ENCODE data around the gene DSG2. TPM values are rescaled to one million over a fixed set of nuclear protein-coding genes. Genes with fewer than 3 reads are reported as not detected.
A peak's percentile ranks its signal among the peaks of the same experiment; 100 is the strongest.

The DSG2 gene
- total RNA-seq, 1 experiment from 2014 or later: not detected

DNA sequence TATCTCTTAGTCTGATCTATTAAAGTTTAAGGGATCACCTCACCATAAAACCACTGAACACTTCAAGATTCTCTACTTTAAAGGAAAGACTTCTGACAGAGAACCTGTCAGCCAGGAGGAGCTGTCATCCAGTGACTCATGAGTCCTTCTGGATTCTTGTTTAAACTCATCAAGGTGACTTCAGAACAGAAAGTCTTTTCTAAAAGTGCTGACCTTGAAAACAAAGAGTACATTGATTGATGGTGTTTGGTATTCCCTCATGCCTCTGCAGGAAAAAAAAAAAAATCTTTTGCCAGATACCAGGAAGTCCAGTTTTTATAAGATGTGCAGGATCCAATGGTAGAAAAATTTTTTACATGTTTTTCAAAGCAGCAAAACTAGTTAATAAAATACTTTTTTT, 12.3 kb downstream of the DSG2 start:
- H3K27ac ChIP-seq (ENCODE audit: low read depth, low read length, poor library complexity, severe bottlenecking): no peak overlapping the region
- H3K36me3 ChIP-seq (ENCODE audit: insufficient read depth, low read length, poor library complexity, severe bottlenecking): no peaks in the 10 kb centered on the region
- peaks cover 24% of the 10 kb centered on the region for H3K27me3 ChIP-seq (replicated peaks; ENCODE audit: insufficient read depth, low read depth, low read length, poor library complexity)
- BruUV-seq (replicated peaks): no TSS peak
- H3K4me1 ChIP-seq (ENCODE audit: insufficient read depth, low read length, poor library complexity, severe bottlenecking): no peaks in the 10 kb centered on the region
- TF ChIP-seq, protein P1, sequence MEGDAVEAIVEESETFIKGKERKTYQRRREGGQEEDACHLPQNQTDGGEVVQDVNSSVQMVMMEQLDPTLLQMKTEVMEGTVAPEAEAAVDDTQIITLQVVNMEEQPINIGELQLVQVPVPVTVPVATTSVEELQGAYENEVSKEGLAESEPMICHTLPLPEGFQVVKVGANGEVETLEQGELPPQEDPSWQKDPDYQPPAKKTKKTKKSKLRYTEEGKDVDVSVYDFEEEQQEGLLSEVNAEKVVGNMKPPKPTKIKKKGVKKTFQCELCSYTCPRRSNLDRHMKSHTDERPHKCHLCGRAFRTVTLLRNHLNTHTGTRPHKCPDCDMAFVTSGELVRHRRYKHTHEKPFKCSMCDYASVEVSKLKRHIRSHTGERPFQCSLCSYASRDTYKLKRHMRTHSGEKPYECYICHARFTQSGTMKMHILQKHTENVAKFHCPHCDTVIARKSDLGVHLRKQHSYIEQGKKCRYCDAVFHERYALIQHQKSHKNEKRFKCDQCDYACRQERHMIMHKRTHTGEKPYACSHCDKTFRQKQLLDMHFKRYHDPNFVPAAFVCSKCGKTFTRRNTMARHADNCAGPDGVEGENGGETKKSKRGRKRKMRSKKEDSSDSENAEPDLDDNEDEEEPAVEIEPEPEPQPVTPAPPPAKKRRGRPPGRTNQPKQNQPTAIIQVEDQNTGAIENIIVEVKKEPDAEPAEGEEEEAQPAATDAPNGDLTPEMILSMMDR (conservative IDR thresholded peaks at IDR 0.05; ENCODE audit: low read depth, low read length): no peak
- no peak for TF ChIP-seq EZH2 (IDR thresholded peaks at IDR 0.05; ENCODE audit: borderline replicate concordance, low read depth, low read length, poor library complexity, severe bottlenecking)
- no peak overlapping the region for H3K4me3 ChIP-seq (ENCODE audit: low read depth, low read length, poor library complexity, severe bottlenecking)
- ChIA-PET CTCF (no interaction called here), POLR2A (ENCODE audit: low non-redundant PET) (no interaction called here)
- H3K9me3 ChIP-seq (ENCODE audit: low read depth, low read length, poor library complexity, severe bottlenecking): no peaks in the 10 kb centered on the region
- DNase-seq (ENCODE audit: low spot score): no peak
- intact Hi-C loops (cut with micrococcal nuclease; ENCODE audit: unreplicated experiment): no loop called here

DNA sequence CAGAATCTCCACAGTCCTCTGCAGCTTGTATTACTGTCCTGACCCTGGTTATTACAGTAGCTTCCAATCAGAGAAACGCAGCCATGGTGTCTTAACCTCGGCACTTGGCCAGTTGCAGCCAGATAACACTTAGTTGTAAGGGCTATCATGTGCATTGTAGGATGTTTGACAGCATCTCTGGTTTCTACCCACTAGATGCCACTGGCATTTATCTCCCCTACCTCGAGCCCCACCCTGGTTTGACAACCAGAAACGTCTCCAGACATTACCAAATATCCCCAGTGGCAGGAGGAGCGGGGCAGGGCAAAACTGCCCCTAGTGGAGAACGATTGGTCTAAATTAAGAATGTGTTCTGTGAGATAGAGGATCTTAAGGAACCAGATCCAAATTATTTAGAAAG, 13.1 kb downstream of the DSG2 start:
- TF ChIP-seq, protein P1 (conservative IDR thresholded peaks at IDR 0.05; ENCODE audit: low read depth, low read length): peak; percentile 39; the same call in 1 of the 2 replicates
- no peak for TF ChIP-seq EZH2 (IDR thresholded peaks at IDR 0.05; ENCODE audit: borderline replicate concordance, low read depth, low read length, poor library complexity, severe bottlenecking)
- no peak for DNase-seq (ENCODE audit: low spot score)
- H3K9me3 ChIP-seq (ENCODE audit: low read depth, low read length, poor library complexity, severe bottlenecking): no peaks in the 10 kb centered on the region
- H3K27ac ChIP-seq (ENCODE audit: low read depth, low read length, poor library complexity, severe bottlenecking): no peak overlapping the region
- H3K4me3 ChIP-seq (ENCODE audit: low read depth, low read length, poor library complexity, severe bottlenecking): no peak overlapping the region
- no TSS peak for BruUV-seq (replicated peaks)
- H3K27me3 ChIP-seq (replicated peaks; ENCODE audit: insufficient read depth, low read depth, low read length, poor library complexity): peaks cover 24% of the 10 kb centered on the region
- POLR2A ChIA-PET (ENCODE audit: low non-redundant PET): no interaction called here
- no peaks in the 10 kb centered on the region for H3K4me1 ChIP-seq (ENCODE audit: insufficient read depth, low read length, poor library complexity, severe bottlenecking)
- H3K36me3 ChIP-seq (ENCODE audit: insufficient read depth, low read length, poor library complexity, severe bottlenecking): no peaks in the 10 kb centered on the region
- intact Hi-C loops (cut with micrococcal nuclease; ENCODE audit: unreplicated experiment): no loop called here
- CTCF ChIA-PET: no interaction called here

DNA sequence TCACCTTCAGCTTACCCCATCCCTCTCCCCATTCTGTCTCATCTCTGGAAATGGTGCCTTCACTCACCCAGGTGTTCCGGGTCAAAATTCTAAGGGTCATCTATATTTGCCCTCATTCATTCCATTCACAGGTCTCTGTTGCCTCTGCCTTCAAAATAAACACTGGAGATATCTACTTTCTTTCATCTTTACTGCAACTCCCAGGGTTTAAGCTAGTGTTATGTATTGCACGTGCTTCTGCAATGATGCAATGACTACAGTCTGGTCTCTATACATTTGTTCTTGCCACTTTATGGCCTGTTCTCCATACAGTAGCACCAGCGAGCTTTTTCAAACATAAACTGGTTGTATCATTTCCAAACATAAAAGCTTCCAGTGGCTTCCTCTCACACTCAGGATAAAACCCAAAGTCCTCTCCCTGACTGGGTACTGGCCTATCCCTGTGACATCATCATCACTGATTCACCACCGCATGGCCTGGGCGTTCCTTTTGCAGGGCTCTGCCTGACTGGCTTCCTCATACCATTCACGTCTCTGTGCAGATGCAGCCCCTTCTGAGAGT, 14.3 kb downstream of the DSG2 start:
- H3K9me3 ChIP-seq (ENCODE audit: low read depth, low read length, poor library complexity, severe bottlenecking): no peaks in the 10 kb centered on the region
- no peak overlapping the region for H3K4me3 ChIP-seq (ENCODE audit: low read depth, low read length, poor library complexity, severe bottlenecking)
- CTCF ChIA-PET: no interaction called here
- H3K27ac ChIP-seq (ENCODE audit: low read depth, low read length, poor library complexity, severe bottlenecking): no peak overlapping the region
- H3K36me3 ChIP-seq (ENCODE audit: insufficient read depth, low read length, poor library complexity, severe bottlenecking): no peaks in the 10 kb centered on the region
- BruUV-seq (replicated peaks): no TSS peak
- no peak for DNase-seq (ENCODE audit: low spot score)
- TF ChIP-seq EZH2 (IDR thresholded peaks at IDR 0.05; ENCODE audit: borderline replicate concordance, low read depth, low read length, poor library complexity, severe bottlenecking): no peak
- TF ChIP-seq, protein P1 (conservative IDR thresholded peaks at IDR 0.05; ENCODE audit: low read depth, low read length): no peak
- H3K27me3 ChIP-seq (replicated peaks; ENCODE audit: insufficient read depth, low read depth, low read length, poor library complexity): peaks cover 24% of the 10 kb centered on the region
- POLR2A ChIA-PET (ENCODE audit: low non-redundant PET): no interaction called here
- intact Hi-C loops (cut with micrococcal nuclease; ENCODE audit: unreplicated experiment): no loop called here
- no peaks in the 10 kb centered on the region for H3K4me1 ChIP-seq (ENCODE audit: insufficient read depth, low read length, poor library complexity, severe bottlenecking)

All from A673 (cell line).